ENCODE results near the gene TMEM191C.

GRCh38 chr22:21445437-21446127 is 21.6 kb upstream of the TMEM191C start:
- TF ChIP-seq POLR2A (IDR thresholded peaks at IDR 0.05; ENCODE audit: low read depth) (no peak), CTCF (IDR thresholded peaks at IDR 0.05) (no peak), EP300 (IDR thresholded peaks at IDR 0.05) (no peak)
